ENCODE data around the gene KPNB1.

The KPNB1 gene

GRCh38 chr17:47719411-47720152, 69.9 kb downstream of the KPNB1 start:
- DNase-seq: peak; percentile 60
- in situ Hi-C loops (cut with MboI; ENCODE audit: low pct_unique_long_range_greater_than_20kb, low sequenced_read_pairs): no loop called here

DNA sequence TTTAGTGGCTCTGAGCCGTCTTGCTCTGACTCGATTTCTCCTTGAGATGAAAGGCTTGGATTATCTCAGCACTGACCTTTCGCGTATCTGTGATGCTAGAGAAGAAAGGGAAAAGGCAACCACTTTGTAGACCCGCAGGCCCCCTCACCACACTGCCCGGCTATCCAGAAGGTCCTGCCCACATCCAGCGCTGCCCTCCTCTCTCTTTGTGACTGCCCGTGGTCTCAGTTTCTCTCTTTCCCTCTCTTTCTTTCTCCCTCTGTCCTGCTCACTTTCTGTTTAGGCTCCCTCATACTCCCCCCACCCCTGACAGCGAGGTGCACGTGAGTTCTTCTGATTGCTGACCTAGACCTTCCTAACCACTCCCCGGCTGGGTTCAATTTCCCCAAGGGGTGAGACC, 70.5 kb downstream of the KPNB1 start:
- no peak for DNase-seq
- in situ Hi-C loops (cut with MboI; ENCODE audit: low pct_unique_long_range_greater_than_20kb, low sequenced_read_pairs): no loop called here

DNA sequence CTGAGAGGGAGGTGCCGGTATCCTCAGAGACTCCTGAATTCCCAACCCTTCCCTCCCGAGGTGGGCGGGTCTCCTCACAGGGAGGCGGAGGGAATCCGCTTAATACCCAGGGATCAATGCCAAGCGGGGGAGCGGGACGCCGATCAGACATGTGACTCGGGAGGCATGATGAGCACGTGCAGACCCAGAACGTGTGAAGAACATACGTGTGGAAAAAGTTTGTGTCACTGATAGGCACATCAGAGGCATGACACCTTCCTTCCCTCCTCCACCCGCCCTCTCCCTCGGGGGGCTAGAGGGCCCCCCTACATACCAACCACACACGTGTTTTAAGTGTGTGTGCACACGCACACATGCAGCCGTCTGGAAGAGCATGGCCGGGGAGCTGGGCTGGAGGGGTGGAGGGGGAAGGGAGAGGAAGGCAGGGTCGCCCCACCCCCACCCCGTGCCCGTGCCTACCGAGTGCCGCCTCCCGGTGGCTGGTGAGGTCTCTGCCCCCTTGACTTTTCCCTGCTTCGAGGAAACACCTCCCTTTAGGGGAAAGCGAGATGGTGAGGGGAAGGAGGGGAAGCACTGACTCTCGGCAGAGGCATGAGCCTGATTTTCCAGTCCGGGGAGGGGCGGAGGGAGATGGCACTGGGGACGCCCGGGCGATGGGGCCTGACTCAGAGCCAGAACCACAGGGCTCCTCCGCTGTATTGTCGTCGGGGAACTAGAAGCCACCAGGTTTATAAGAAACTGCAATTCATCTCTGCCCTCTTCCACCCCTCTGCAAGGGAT, 71.2 kb downstream of the KPNB1 start:
- in situ Hi-C loops (cut with MboI; ENCODE audit: low pct_unique_long_range_greater_than_20kb, low sequenced_read_pairs): no loop called here
- peak; percentile 56 for DNase-seq

GRCh38 chr17:47721725-47722124, 72.0 kb downstream of the KPNB1 start:
- in situ Hi-C loops (cut with MboI; ENCODE audit: low pct_unique_long_range_greater_than_20kb, low sequenced_read_pairs): no loop called here
- no peak for DNase-seq

GRCh38 chr17:47724705-47725104, 75.0 kb downstream of the KPNB1 start:
- in situ Hi-C loops (cut with MboI; ENCODE audit: low pct_unique_long_range_greater_than_20kb, low sequenced_read_pairs): no loop called here
- DNase-seq: no peak

- DNase-seq: no peak
- in situ Hi-C loops (cut with MboI; ENCODE audit: low pct_unique_long_range_greater_than_20kb, low sequenced_read_pairs): no loop called here
Observed at GRCh38 chr17:47725446-47726111, 75.9 kb downstream of the KPNB1 start.

GRCh38 chr17:47726796-47727703, 77.3 kb downstream of the KPNB1 start:
- no peak for DNase-seq
- in situ Hi-C loops (cut with MboI; ENCODE audit: low pct_unique_long_range_greater_than_20kb, low sequenced_read_pairs): no loop called here

GRCh38 chr17:47727704-47728036, 78.0 kb downstream of the KPNB1 start:
- no peak for DNase-seq
- in situ Hi-C loops (cut with MboI; ENCODE audit: low pct_unique_long_range_greater_than_20kb, low sequenced_read_pairs): no loop called here

DNA sequence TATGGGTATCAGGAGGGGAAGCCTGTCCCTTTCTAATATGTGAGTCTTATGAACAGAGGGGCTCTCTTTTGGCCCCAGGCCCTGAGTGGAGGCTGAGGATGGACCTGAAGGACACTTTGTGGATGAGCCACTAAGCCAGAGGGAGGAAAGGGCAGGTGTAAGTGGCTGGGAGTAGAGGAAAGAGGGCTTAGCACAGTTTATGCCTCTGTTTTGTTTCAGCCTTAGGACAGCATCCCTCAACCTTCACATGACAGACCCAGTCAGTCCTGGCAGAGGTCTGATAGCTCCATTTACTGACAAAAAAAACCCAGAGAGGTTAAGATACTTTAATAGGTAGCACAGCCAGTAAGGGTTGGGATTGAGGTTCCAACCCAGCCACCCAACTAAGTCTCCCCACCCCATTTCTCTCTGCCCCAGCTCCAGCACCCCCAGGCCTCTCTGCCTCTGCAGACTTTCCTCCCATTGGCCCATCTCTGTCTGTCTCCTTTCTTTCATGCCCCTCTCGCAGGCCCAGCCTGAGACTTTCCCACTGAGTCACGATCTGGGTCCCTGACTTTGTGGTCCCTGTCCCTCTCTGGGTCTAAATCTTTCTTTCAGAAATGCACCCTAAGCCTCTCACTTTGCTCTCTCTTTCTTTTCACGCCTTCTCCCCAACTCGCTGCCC, 78.6 kb downstream of the KPNB1 start:
- DNase-seq: no peak
- in situ Hi-C loops (cut with MboI; ENCODE audit: low pct_unique_long_range_greater_than_20kb, low sequenced_read_pairs): no loop called here

GRCh38 chr17:47729476-47729875, 79.8 kb downstream of the KPNB1 start:
- in situ Hi-C loops (cut with MboI; ENCODE audit: low pct_unique_long_range_greater_than_20kb, low sequenced_read_pairs): no loop called here
- DNase-seq: no peak

- no peak for DNase-seq
- in situ Hi-C loops (cut with MboI; ENCODE audit: low pct_unique_long_range_greater_than_20kb, low sequenced_read_pairs): no loop called here
Observed at GRCh38 chr17:47730681-47731080, 81.0 kb downstream of the KPNB1 start.

DNA sequence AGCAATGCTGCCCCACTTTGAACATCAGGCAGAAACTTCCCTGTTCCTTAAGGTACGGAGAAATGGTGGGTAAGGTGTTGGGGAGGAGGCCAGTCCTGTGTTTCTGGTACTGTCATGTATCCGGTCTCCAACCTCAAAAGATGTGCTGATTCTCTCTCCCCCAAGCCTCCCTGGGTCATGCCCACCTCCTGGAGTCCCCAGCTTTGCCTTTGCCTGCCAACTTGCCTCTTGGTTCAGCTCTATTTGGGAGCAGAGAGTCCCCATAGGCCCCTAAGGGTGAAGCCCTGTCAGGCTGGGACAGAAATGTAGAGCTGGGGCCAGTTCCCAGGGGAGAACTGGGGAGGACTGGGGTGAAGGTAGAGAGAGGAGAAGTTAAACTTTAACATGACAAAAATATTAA, 81.7 kb downstream of the KPNB1 start:
- in situ Hi-C loops (cut with MboI; ENCODE audit: low pct_unique_long_range_greater_than_20kb, low sequenced_read_pairs): no loop called here

DNA sequence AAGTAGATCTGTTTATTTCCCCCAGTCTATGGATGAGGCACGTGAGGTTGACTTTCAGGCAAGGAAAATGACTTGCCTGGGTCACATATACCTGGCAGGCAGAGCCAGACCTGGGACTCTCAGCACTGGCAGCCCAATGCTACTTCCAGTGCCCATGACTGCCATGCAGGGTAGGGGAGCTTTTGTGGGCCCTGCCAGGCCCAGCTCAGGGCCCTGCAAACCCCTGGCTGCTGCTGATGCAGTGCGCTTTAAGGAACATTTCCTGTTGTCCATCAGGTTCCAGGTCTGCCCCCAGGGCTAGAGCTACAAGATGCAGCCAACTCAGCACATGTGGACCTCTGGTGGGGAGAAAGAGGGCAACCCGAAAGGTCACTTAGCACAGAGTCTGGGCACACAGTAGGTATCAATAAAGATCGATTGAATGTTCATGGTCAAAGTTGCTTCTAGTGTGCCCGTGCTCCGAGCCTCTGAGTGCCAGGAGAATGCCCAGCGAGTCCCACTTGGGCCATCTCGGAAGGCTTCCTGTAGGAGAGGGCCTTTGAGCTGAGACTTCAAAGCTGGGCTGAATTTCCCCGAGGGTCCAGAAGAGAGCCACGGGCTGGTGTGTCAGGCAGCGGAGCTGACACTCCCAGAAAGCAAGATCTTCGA, 82.8 kb downstream of the KPNB1 start:
- in situ Hi-C loops (cut with MboI; ENCODE audit: low pct_unique_long_range_greater_than_20kb, low sequenced_read_pairs): no loop called here
- no peak for DNase-seq

More for the DNA sequence above, 81.7 kb downstream of the KPNB1 start:
- no peak for DNase-seq

DNA sequence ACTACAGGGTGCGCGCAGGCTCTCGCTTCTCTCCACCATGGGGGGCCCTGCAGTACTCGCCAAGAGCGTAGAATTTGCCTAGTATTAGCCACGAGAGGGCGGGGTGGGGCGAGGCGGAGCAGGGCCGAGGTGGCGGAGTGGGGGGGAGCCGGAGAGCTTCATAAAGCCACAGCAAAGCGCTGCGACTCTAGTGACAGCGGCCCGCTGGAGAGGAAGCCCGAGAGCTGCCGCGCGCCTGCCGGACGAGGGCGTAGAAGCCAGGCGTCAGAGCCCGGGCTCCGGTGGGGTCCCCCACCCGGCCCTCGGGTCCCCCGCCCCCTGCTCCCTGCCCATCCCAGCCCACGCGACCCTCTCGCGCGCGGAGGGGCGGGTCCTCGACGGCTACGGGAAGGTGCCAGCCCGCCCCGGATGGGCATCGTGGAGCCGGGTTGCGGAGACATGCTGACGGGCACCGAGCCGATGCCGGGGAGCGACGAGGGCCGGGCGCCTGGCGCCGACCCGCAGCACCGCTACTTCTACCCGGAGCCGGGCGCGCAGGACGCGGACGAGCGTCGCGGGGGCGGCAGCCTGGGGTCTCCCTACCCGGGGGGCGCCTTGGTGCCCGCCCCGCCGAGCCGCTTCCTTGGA, 83.4 kb downstream of the KPNB1 start, which contains the start of gene TBX21:
Gene TBX21 (plus strand): TSS at position 190 of the 627 bp plus-strand sequence. CDS start 219 bp downstream, at position 409.
- DNase-seq: peak; percentile 71
- in situ Hi-C loops (cut with MboI; ENCODE audit: low pct_unique_long_range_greater_than_20kb, low sequenced_read_pairs): no loop called here

DNA sequence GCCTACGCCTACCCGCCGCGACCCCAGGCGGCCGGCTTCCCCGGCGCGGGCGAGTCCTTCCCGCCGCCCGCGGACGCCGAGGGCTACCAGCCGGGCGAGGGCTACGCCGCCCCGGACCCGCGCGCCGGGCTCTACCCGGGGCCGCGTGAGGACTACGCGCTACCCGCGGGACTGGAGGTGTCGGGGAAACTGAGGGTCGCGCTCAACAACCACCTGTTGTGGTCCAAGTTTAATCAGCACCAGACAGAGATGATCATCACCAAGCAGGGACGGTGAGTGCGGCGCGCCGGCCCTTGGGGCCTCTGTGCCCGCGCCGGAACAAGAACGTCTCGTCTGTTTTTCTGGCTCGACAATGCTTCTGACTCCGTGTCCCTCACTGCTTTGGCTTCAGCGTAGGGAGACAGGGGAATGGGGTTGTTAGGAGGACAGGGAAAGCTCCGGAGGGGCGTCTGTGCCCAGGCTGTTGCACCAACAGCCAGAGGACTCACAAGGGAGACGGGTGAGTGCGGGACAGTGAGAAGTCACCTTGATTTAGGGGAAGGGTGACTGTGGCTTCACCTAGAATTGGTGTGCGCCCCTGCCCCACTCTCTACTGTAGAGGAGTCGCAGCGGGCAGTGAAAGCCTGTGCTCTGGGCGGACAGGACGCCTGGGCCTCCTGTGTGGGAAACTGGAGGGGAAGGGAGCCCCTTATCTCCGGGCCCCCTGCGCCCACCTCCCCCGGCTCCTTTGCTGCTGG, 84.1 kb downstream of the KPNB1 start:
- in situ Hi-C loops (cut with MboI; ENCODE audit: low pct_unique_long_range_greater_than_20kb, low sequenced_read_pairs): no loop called here
- no peak for DNase-seq

DNA sequence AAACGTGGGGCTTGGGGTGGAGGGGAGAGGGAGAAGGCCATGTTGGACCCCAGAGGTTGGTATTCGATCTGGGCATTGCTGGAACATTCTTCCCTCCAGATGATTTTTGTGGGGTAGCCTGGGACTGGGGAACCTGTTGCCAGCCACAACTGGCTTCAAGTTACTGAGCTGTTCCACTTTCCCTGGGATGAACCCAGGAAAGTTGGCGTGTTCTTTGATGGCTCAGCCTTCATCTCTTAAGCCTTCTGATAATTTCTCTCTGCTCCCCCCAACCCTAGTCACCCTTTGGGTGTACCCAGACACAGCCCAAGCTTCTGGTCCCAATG, 85.4 kb downstream of the KPNB1 start:
- in situ Hi-C loops (cut with MboI; ENCODE audit: low pct_unique_long_range_greater_than_20kb, low sequenced_read_pairs): no loop called here
- DNase-seq: no peak

Measured in KBM-7 (cell line).